KOPT-K1 (cell line): ENCODE data around the gene GFI1B.
A peak's percentile ranks its signal among the peaks of the same experiment; 100 is the strongest.
"Not testable (repeated sequence)": the region's sequence is repeated elsewhere in the genome, so short reads cannot be mapped to it uniquely, and the experiment has no call there.

Experiments
- H3K27ac ChIP-seq: fragments of 200-600 bp; sonication (generic); 2 replicates; pipeline ENCODE4 v1.5.1; 2016; ENCODE audit warnings: antibody characterized with exemption, mild to moderate bottlenecking, low read depth, low read length; ENCODE audit not compliant: poor library complexity, severe bottlenecking
- H3K36me3 ChIP-seq: fragments of 200-600 bp; sonication (generic); 2 replicates; pipeline ENCODE4 v1.5.1; 2017; ENCODE audit warnings: antibody characterized with exemption, mild to moderate bottlenecking, low read length, moderate library complexity; ENCODE audit not compliant: insufficient read depth
- H3K9me3 ChIP-seq: fragments of 200-600 bp; sonication (generic); 2 replicates; pipeline ENCODE4 v1.5.1; 2017; ENCODE audit warnings: antibody characterized with exemption, low read length, mild to moderate bottlenecking; ENCODE audit not compliant: insufficient read depth, poor library complexity, severe bottlenecking

GFI1B gene

DNA sequence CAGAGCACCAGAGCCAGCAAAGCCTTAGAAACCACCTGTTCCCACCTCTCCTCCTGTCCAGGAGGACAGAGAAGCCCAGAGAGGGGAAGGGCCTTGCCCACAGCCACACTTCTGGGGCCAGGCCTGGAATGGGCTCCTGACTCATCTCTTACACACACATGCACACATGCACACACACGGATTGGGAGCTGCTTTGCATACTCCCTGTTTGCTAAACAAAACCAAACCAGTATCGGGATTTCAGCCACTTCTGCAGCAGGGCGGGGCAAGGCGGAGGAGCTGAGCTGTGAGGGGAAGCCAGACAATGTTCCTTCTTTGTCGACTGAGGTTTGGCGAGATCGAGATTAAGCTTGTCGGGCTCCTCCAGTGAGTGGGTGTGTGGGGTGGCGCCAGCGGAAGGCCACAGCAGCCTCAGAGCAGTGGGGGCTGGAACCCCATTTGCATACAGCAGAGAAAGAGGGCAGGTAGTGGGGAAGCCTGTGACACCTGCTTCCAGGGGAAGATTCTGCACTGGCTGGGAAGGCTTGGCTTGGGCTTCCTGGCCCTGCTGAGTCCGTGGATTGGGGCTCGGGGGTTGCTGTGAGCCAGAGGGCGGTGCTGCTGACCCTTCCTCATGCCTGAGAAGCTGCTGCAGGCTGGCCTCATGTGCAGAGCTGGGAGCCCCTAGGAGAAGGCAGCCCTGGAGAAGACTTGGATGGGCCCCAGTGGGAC is 16.1 kb downstream of the GFI1B start:
- H3K36me3 ChIP-seq = no peaks in the 10 kb centered on the region
- H3K9me3 ChIP-seq = no peaks in the 10 kb centered on the region
- H3K27ac ChIP-seq = no peak overlapping the region

DNA sequence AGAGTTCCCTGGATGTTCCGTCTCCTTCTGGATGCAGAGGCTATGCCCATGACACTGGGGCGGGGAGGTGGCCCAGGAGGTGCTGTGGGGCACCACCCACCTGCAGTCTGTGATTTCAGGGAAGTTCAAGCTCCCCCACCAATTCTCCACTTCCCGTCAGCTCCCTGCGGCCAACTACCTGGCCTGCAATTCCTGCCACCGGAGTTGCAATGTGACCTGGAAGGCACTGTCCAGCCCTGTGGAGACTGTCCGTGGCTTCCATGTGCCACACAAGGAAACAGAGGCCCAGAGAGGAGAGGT is 16.6 kb downstream of the GFI1B start:
- no peaks in the 10 kb centered on the region for H3K9me3 ChIP-seq
- no peak overlapping the region for H3K27ac ChIP-seq
- H3K36me3 ChIP-seq = no peaks in the 10 kb centered on the region

DNA sequence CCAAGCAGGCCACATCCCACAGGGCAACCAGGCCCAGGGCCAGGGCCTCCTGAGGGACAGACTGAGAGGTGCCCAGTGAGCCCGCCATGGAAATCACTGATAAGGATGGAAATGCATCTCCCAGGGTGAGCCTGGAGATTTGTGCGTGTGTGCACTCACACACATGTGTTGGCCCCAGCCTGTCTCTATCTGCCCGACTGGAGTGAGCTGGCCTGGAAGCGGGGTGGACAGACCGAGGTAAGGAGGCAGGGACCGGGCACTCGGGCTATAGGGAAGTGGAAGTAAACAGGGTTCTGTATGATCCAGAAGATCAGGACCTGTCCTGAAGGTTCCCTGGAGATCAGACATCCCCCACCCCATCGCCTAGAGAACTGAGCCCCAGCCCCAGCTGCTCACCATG is 17.4 kb downstream of the GFI1B start:
- Histone ChIP-seq H3K27ac (no peak overlapping the region), H3K36me3 (no peaks in the 10 kb centered on the region), H3K9me3 (no peaks in the 10 kb centered on the region)

DNA sequence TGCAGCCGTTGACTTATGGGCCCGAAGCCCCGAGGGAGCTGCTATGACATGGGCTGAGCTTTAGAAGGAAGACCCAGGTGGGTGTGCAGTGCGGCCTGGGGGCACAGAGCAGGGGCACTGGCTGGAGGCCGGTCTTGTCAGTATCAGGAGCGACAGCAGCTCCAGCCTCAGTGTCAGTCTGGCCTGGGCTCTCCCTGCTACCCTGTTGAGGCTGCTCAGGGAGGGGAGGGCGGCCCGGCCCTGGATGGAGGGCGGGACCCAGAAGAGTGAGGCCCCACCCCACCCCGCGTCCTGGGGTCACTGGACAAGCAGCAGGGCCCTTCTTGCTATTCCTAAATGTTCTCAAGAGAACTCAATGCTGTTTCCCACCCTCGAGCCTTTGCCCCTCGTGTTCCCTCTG is 18.0 kb downstream of the GFI1B start:
- Histone ChIP-seq H3K27ac (no peak overlapping the region), H3K9me3 (no peaks in the 10 kb centered on the region), H3K36me3 (no peaks in the 10 kb centered on the region)

DNA sequence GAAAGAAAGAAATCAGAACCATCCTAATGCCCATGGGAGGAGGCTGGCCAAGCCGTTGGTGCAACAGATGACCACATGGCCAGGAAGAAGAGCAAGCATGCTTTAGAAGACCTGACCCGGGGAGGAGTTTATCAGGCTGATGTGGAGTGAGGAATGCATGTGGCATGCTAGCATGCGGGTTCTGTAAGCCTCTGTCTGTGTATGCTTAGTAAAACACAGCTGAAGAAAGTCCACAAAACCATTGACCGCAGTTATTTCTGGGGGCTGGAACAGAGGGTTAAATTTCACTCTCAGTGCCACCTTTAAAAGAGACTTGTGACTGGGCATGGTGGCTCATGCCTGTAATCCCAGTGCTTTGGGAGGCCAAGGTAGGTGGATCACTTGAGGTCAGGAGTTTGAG is 19.1 kb downstream of the GFI1B start:
- no peaks in the 10 kb centered on the region for H3K9me3 ChIP-seq
- H3K36me3 ChIP-seq = no peaks in the 10 kb centered on the region
- no peak overlapping the region for H3K27ac ChIP-seq

DNA sequence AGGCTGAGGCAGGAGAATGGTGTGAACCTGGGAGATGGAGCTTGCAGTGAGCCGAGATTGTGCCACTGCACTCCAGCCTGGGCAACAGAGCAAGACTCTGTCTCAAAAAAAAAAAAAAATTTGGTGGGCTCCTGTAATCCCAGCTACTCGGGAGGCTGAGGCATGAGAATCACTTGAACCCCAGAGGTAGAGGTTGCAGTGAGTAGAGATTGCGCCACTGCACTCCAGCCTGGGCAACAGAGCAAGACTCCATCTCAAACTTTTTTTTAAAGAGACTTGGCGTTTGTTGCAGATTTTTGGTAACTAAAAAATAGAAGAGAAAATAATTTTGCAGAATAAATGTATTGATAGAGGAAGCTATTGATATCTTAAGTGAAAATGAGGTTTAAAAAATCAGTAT is 19.7 kb downstream of the GFI1B start:
- H3K36me3 ChIP-seq, H3K27ac ChIP-seq, H3K9me3 ChIP-seq: not testable (repeated sequence)

DNA sequence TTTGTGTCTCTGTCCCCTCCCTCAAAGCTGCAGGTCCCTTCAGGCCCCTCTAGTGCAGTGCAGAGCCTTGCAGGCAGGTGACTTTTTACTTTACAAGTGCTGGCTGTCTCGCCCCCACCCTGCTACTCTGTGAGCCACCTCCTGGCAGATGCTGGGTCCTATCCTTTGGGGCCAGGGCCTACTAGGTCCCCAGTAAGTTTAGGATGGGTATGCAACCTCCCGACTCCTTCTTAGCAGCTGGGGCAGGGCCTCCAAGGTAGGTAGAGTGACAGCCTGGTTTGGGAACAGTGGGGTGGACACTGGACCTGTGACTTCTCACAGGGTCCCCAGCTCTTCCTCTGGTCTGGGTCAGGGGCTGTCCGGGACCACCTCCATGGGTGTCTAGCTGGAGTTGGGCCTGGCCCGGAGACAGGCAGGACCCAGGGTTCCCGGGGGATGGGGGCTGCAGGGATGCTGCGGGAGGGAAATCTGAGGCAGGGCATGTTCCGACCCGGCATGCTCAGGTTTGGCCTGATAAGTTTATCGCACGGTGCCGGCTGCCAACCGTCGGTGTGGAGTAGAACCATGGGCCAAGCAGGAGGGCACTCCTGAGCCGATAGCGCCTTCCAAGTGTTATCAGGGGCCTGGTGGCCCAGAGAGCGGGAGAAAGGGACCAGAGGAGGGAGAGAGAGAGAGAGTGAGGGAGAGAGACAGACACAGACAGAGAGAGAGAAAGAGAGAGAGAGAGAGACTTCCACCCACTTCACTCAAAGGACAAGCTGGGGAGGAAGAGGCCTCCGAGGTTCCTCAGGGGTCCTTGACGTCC is 20.5 kb downstream of the GFI1B start:
- Histone ChIP-seq H3K9me3 (no peaks in the 10 kb centered on the region), H3K36me3 (no peaks in the 10 kb centered on the region), H3K27ac (no peak overlapping the region)

DNA sequence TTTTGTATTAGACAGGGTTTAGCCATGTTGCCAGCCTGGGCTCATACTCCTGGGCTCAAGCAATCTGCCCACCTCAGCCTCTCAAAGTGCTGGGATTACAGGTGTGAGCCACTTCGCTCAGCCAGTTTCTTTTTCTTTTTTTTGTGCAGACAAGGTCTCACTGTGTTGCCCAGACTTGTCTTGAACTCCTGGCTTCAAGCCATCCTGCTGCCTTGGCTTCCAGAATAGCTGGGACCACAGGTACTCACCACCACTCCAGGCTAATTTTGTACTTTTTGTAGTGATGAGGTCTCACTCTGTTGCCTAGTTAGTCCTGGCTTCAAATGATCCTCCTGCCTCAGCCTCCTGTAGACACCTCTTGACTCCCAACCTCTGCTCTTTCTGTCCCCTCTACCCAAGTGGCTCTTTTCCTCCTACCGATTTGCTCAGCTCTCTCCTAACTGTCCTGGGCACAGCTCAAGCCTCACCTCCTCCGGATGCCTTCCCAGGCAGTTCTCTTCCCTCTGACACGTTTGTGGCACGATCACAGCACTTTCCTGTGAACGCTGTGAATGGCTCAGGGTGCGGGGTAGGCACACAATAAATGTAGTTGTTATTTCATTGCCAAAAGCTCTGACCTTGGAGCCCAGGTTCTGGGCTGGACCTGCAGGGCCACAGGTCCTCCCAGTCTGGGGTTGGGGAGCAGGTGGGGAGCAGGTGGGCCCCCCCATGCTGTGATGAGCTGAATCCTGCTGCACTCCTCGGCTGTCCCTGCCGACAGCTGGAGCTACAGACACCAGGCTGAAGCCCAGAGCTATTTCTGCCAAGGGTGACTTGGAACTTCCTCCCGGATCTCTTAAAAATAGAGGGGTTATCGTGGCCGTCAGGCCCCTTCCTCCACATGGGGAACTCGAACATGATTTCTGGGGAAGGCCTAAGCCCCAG is 23.9 kb downstream of the GFI1B start:
- Histone ChIP-seq H3K9me3 (no peaks in the 10 kb centered on the region), H3K27ac (peak overlapping the region; percentile 54), H3K36me3 (no peaks in the 10 kb centered on the region)

DNA sequence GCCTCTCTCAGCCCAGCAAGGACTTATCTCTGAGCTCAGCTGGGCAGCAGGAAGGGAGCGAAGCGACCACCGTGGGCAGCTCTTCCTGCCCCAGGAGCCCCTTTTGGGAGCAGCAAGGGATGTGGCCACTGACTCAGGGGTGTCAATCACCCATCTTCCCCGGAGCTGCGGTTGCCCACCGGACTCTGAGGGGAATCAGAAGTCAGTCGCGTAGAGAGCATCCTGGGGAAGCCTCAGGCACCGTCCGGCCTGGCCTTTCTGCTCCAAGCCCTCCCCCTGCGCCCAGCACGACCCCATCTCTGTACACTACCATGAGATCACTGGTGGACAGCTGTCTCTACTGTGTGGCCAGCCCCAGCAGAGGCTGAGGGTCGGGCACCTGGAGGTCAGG is 24.6 kb downstream of the GFI1B start:
- H3K36me3 ChIP-seq = no peaks in the 10 kb centered on the region
- no peaks in the 10 kb centered on the region for H3K9me3 ChIP-seq
- H3K27ac ChIP-seq = peak overlapping the region; percentile 54

DNA sequence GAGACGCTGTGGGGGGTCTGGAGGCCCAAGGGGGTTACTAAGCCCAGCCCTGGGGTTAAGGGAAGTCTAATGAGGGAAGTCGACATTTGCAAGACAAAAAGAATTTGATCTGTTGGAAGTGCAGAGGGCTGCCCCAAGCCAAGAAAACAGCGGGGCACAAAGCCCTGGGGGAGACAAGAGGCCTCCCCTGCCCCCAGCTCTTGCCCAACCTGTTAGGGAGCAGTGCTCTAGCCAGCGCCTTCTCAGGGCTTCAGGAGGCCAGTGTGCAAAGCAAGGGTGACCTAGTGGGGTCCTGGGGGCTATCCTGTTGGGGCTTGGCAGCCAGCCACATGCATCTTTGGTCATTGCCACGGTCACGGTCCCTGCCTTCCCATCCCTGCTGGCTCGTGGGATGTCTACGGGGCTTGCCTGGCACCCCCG is 25.2 kb downstream of the GFI1B start:
- Histone ChIP-seq H3K27ac (peak overlapping the region; percentile 54), H3K36me3 (no peaks in the 10 kb centered on the region), H3K9me3 (no peaks in the 10 kb centered on the region)

DNA sequence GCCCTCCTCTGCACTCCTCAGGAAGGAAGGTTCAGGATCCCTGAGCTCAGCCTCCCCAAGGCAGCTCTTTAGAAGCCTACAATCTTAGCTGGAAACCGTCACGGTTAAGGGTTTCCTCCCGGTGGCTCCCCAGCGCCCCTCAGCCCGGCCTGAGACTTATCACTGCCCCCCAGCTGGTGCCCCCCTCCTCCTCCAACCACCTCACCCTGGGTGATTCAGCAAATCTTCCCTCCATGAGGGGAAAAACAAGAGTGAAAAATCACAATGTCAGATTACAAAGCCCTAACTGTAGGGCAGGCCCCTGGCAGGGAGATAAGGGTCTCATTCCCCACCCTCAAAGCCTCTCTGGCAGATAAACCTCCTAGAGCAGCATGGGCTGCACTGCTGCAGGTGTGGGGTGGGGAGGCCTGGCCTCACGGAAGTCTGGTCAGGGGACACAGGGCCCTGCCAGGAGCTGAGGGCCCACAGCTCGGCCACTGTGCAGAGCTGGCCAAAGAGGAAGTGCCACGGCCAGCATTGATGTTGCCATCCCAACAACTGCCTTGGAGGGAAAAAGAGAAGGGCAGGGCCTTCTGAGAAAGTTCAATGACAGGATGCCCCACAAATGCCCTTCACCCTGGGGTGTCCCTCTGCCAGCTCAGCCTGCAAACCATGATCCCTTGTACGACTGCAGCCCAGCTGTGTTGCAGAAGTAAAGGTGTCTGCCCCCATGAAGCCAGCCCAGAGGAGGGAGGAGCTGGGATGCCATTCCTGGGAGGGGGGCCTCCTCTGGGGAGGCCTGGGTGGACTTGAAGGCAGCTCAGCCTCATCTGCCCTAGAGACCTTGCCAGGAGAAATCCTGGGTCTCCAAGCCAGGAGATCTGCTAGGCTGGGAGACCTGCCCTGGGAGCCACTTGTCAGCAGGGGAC is 25.9 kb downstream of the GFI1B start:
- Histone ChIP-seq H3K9me3 (no peaks in the 10 kb centered on the region), H3K36me3 (no peaks in the 10 kb centered on the region), H3K27ac (peak overlapping the region; percentile 54)

DNA sequence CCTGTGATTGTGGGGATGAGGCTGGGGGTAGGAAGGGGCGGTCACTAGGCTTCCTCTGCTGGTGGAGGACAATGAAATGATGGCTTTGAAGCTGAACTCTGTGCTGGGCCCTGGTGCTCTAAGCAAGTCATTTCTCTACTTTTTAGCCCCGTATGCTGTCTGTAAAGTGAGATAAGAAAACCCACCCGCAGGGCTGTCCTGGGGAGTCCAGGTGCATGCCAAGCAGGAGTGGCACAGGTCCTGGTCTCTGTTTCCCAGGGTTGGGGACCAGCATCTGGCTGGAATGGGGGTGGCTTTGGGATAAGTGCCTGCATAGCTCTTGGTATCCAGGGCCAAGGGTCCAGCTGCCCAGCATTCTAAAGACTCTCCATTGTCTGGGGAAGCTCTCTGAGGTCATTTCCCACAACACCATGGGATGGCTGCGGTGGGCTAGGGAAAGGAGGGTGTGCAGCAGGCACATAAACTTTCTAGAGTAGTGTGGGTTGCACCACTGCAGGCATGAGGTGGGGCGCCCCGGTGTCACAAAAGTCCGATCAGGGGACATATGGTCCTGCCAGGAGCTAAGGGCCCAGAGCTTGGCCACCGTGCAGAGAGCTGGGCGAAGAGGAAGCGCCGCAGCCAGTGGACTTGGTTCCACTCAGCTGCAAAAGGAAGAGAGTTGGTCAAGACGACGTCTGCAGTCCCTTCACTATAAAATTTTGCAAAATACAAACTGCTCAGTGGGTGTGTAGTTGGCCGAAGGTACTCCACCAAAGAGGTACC is 26.7 kb downstream of the GFI1B start:
- Histone ChIP-seq H3K27ac (peak overlapping the region; percentile 54), H3K36me3 (no peaks in the 10 kb centered on the region)

DNA sequence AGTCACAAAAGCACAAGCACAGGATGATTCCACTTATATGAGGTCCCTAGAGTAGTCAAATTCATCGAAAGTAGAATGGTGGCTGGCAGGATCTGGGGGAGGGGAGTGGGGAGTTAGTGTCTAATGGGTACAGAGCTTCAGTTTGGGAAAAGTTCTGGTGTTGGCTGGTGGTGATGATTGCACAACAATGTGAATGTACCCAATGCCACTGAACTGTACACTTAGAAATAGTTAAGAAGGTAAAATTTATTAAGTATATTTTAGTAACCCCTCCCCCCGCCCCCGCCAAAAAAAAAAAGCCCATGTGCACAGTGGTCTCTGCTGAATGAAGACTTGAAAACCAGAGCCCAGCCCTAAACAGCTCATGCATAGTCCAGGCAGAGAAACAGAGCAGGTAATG is 27.5 kb downstream of the GFI1B start:
- H3K36me3 ChIP-seq = no peaks in the 10 kb centered on the region
- no peaks in the 10 kb centered on the region for H3K9me3 ChIP-seq

More for the DNA sequence above, 26.7 kb downstream of the GFI1B start:
- H3K9me3 ChIP-seq = no peaks in the 10 kb centered on the region

More for the DNA sequence above, 27.5 kb downstream of the GFI1B start:
- H3K27ac ChIP-seq = no peak overlapping the region
